Body of pancreas (tissue), 4 donors: ENCODE data around the gene AMTN. TPM values are rescaled to one million over a fixed set of nuclear protein-coding genes. Genes with fewer than 3 reads are reported as not detected.

ENCODE experiments used
- ATAC-seq: fragments of 150-250 bp; one replicate; pipeline ENCODE4 v1.9.1; 2016
- DNase-seq, 4 donors: peaks; one replicate each; pipeline ENCODE4 v3.0.0-alpha.2; 2019
- H3K27ac ChIP-seq, 4 donors: fragments of 200-600 bp; sonication (generic); 1 replicate in 3 of 4; 2 replicates in 1 of 4; pipeline versions ENCODE4 v1.5.1 to v1.6.1; 2016 to 2019; ENCODE audit warnings: mild to moderate bottlenecking in 1 of 4, mixed read lengths in 1 of 4, moderate library complexity in 1 of 4
- H3K27me3 ChIP-seq, 2 donors: fragments of 200-600 bp; sonication (generic); one replicate each; pipeline ENCODE4 v1.6.0; 2016; ENCODE audit warnings: mild to moderate bottlenecking in 1 of 2
- H3K36me3 ChIP-seq, 2 donors: fragments of 200-600 bp; sonication (generic); replicated peaks in 1 of 2; 2 replicates each; pipeline ENCODE4 v1.5.1; 2016; ENCODE audit warnings: low read depth in 2 of 2; ENCODE audit not compliant: insufficient read depth in 1 of 2
- H3K4me1 ChIP-seq: fragments of 200-600 bp; sonication (generic); one replicate; pipeline ENCODE4 v1.6.0; 2016
- H3K4me3 ChIP-seq, 2 donors: fragments of 200-600 bp; sonication (generic); 1 replicate in 1 of 2; 2 replicates in 1 of 2; pipeline ENCODE4 v1.5.1; 2016 to 2019
- H3K9me3 ChIP-seq, 3 donors: fragments of 200-600 bp; sonication (generic); 1 replicate in 2 of 3; 2 replicates in 1 of 3; pipeline ENCODE4 v1.5.1; 2016
- CTCF ChIP-seq, 7 experiments: fragments of 450-650 bp in 4 of 7; fragments of 200-600 bp in 3 of 7; sonication (generic) in 3 of 7; IDR thresholded peaks; one replicate each; pipeline ENCODE4 v1.5.1; 2016 to 2019; ENCODE audit warnings: antibody characterized with exemption in 7 of 7
- POLR2A ChIP-seq, 3 donors: fragments of 450-650 bp; IDR thresholded peaks; one replicate each; pipeline ENCODE4 v1.6.1; 2016; ENCODE audit warnings: antibody characterized with exemption in 3 of 3, mild to moderate bottlenecking in 2 of 3
- WGBS, 2 donors: methylation state at CpG; one replicate each; pipeline ENCODE4 v1.1.5; 2017; 5-methylcytosine and 5-hydroxymethylcytosine counted together
- intact Hi-C: fragments of 100-400 bp; cut with DNase I; formaldehyde crosslinking; loops from one replicate; pipeline ENCODE4 v1.15.1; 2023
- total RNA-seq, 2 donors: library from RNA; depleted of rRNA; stranded (reverse); fragments of >200 nt; gene quantifications; one replicate each; pipeline ENCODE4 v1.1.0, GENCODE V29; 2016

AMTN gene
- total RNA-seq, 2 donors from 2014 or later, result not detected

GRCh38 chr4:70515367-70516250 lies 2.8 kb upstream of the AMTN start:
- no peak overlapping the region for H3K4me3 ChIP-seq
- no peaks in the 10 kb centered on the region for H3K9me3 ChIP-seq
- TF ChIP-seq POLR2A (IDR thresholded peaks at IDR 0.05) (no peak), CTCF (IDR thresholded peaks at IDR 0.05) (no peak)
- 69 to 84% methylated on average over 4 of the region's 4 CpGs for WGBS, 2 donors
- H3K27me3 ChIP-seq, result no peaks in the 10 kb centered on the region
- no peak for DNase-seq
- H3K36me3 ChIP-seq, result no peaks in the 10 kb centered on the region
- H3K27ac ChIP-seq, result no peak overlapping the region
- ATAC-seq, result no peak
- H3K4me1 ChIP-seq, result no peaks in the 10 kb centered on the region
- intact Hi-C loops, result no loop called here

- TF ChIP-seq POLR2A (IDR thresholded peaks at IDR 0.05) (no peak), CTCF (IDR thresholded peaks at IDR 0.05) (no peak)
- DNase-seq (no peak), ATAC-seq (no peak)
- WGBS, 2 donors, result 35 to 53% methylated on average over 3 of the region's 3 CpGs
- intact Hi-C loops, result no loop called here
- Histone ChIP-seq H3K9me3 (no peaks in the 10 kb centered on the region), H3K27me3 (no peaks in the 10 kb centered on the region), H3K27ac (no peak overlapping the region), H3K36me3 (no peaks in the 10 kb centered on the region), H3K4me3 (no peak overlapping the region), H3K4me1 (no peaks in the 10 kb centered on the region)
These were observed 347 bp downstream of the AMTN start for GRCh38 chr4:70518716-70519115.

GRCh38 chr4:70522626-70523025 lies 4.3 kb downstream of the AMTN start:
- intact Hi-C loops, result no loop called here
- no peak overlapping the region for H3K27ac ChIP-seq
- no peaks in the 10 kb centered on the region for H3K9me3 ChIP-seq
- no peaks in the 10 kb centered on the region for H3K4me1 ChIP-seq
- H3K36me3 ChIP-seq, result no peaks in the 10 kb centered on the region
- 67 to 68% methylated on average over 7 of the region's 7 CpGs for WGBS, 2 donors
- DNase-seq, result no peak
- TF ChIP-seq POLR2A (IDR thresholded peaks at IDR 0.05) (no peak), CTCF (IDR thresholded peaks at IDR 0.05) (no peak)
- H3K4me3 ChIP-seq, result no peak overlapping the region
- H3K27me3 ChIP-seq, result no peaks in the 10 kb centered on the region
- ATAC-seq, result no peak

GRCh38 chr4:70530997-70531396 lies 12.6 kb downstream of the AMTN start:
- WGBS, 2 donors, result 49 to 72% methylated on average over 5 of the region's 5 CpGs
- DNase-seq, result no peak
- Histone ChIP-seq H3K9me3 (no peaks in the 10 kb centered on the region), H3K27ac (no peak overlapping the region), H3K36me3 (no peaks in the 10 kb centered on the region), H3K27me3 (no peaks in the 10 kb centered on the region), H3K4me3 (no peak overlapping the region), H3K4me1 (no peaks in the 10 kb centered on the region)
- intact Hi-C loops, result no loop called here
- TF ChIP-seq CTCF (IDR thresholded peaks at IDR 0.05), result no peak
- no peak for TF ChIP-seq POLR2A (IDR thresholded peaks at IDR 0.05)
- ATAC-seq, result no peak

- Histone ChIP-seq H3K9me3 (no peaks in the 10 kb centered on the region), H3K4me3 (no peak overlapping the region), H3K27me3 (no peaks in the 10 kb centered on the region), H3K36me3 (no peaks in the 10 kb centered on the region), H3K27ac (no peak overlapping the region), H3K4me1 (no peaks in the 10 kb centered on the region)
- intact Hi-C loops, result no loop called here
- TF ChIP-seq POLR2A (IDR thresholded peaks at IDR 0.05) (no peak), CTCF (IDR thresholded peaks at IDR 0.05) (no peak)
- WGBS, 2 donors, result 49 to 85% methylated on average over 2 of the region's 2 CpGs
- no peak for ATAC-seq
- no peak for DNase-seq
These were observed 13.6 kb downstream of the AMTN start for GRCh38 chr4:70531981-70532380.
